Mucosa of rectum (tissue), 2 donors: ENCODE measurements around the gene CABCOCO1.
"Not testable (repeated sequence)": the region's sequence is repeated elsewhere in the genome, so short reads cannot be mapped to it uniquely, and the experiment has no call there.

Experiments
- H3K27ac ChIP-seq, 2 donors: one replicate each; pipeline ENCODE4 v1.7.0; 2013; ENCODE audit warnings: inconsistent platforms in 2 of 2, low read depth in 2 of 2, low read length in 2 of 2
- H3K27me3 ChIP-seq, 2 donors: one replicate each; pipeline ENCODE4 v1.7.0; 2013; ENCODE audit warnings: low read length in 2 of 2; ENCODE audit not compliant: control insufficient read depth in 2 of 2, insufficient read depth in 2 of 2
- H3K36me3 ChIP-seq, 2 donors: one replicate each; pipeline ENCODE4 v1.7.0; 2013; ENCODE audit warnings: low read length in 2 of 2; ENCODE audit not compliant: control insufficient read depth in 2 of 2, insufficient read depth in 2 of 2
- H3K4me1 ChIP-seq, 2 donors: one replicate each; pipeline ENCODE4 v1.7.0; 2013; ENCODE audit warnings: low read length in 2 of 2, mild to moderate bottlenecking in 1 of 2; ENCODE audit not compliant: control insufficient read depth in 2 of 2, insufficient read depth in 2 of 2
- H3K4me3 ChIP-seq, 2 donors: one replicate each; pipeline ENCODE4 v1.7.0; 2013; ENCODE audit warnings: low read length in 2 of 2
- H3K9ac ChIP-seq, 2 donors: one replicate each; pipeline ENCODE4 v1.7.0; 2013; ENCODE audit warnings: low read length in 2 of 2, low read depth in 1 of 2, mild to moderate bottlenecking in 1 of 2
- H3K9me3 ChIP-seq, 2 donors: one replicate each; pipeline ENCODE4 v1.7.0; 2013; ENCODE audit warnings: low read length in 2 of 2; ENCODE audit not compliant: control insufficient read depth in 2 of 2
- donor health status: healthy.
- donor health status: Normal muscosa, but diverticular disease.

Gene CABCOCO1

DNA sequence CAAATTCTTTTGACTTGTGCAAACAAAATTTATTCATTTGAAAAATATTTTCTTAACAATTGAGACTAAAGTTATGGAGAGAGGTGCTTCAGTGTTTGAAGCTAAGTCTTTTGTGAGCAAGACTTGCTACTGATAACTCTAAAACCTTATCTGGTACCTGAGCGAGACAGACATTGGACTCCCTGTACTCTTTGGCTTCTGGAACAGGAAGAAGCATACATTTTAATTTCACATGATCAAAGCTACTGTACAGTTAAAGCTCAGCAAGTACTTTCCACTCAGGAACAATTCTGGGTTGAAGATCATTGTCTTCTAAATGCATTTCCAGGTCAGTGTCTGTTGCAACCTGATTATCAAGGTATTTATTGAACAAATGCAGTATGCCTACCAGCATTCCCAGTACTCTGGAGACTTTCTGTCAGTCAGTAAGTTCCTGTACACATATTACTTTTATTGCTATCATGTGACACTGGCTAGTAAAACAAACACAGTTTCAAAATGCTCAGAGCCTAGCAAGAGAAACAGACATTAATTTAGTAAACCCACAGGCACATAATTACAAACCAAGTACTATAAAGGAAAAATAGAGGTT lies 42.4 kb downstream of the CABCOCO1 start:
- Histone ChIP-seq H3K27me3 (no peaks in the 10 kb centered on the region), H3K9ac (no peak overlapping the region), H3K36me3 (no peaks in the 10 kb centered on the region), H3K4me1 (peaks cover 0 to 3% of the 10 kb centered on the region in 2 donors), H3K27ac (no peak overlapping the region), H3K4me3 (no peak overlapping the region), H3K9me3 (no peaks in the 10 kb centered on the region)

DNA sequence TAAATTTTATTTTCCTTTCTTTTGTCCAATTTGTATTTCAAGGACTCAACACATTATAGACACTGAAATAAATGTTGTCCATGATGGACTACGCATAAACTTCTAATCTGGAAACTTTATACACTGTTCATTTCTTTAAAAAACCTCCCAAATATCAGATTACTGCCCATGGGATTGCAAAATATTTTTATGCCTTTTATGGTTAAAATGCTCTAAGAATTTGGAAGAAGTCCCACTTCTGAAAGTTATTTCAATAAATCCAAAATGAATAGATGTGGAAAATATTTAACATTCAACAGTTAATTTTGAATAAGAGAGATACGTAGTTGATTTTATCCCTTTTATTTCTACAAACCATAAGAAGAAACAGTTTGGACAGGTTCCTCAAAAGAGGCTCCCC lies 46.1 kb downstream of the CABCOCO1 start:
- Histone ChIP-seq H3K36me3 (no peaks in the 10 kb centered on the region), H3K9me3 (no peaks in the 10 kb centered on the region), H3K4me3 (no peak overlapping the region), H3K27me3 (no peaks in the 10 kb centered on the region), H3K9ac (no peak overlapping the region), H3K27ac (no peak overlapping the region), H3K4me1 (peaks cover 0 to 3% of the 10 kb centered on the region in 2 donors)

DNA sequence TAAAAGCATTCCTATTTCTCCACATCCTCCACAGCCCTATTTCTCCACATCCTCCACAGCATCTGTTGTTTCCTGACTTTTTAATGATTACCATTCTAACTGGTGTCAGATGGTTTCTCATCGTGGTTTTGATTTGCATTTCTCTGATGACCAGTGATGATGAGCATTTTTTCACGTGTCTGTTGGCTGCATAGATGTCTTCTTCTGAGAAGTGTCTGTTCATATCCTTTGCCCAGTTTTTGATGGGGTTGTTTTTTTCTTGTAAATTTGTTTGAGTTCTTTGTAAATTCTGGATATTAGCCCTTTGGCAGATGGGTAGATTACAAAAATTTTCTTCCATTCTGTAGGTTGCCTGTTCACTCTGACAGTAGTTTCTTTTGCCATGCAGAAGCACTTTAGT lies 49.4 kb downstream of the CABCOCO1 start:
- not testable (repeated sequence) for H3K9me3 ChIP-seq, H3K9ac ChIP-seq, H3K27me3 ChIP-seq, H3K36me3 ChIP-seq, H3K4me3 ChIP-seq, H3K27ac ChIP-seq, H3K4me1 ChIP-seq

DNA sequence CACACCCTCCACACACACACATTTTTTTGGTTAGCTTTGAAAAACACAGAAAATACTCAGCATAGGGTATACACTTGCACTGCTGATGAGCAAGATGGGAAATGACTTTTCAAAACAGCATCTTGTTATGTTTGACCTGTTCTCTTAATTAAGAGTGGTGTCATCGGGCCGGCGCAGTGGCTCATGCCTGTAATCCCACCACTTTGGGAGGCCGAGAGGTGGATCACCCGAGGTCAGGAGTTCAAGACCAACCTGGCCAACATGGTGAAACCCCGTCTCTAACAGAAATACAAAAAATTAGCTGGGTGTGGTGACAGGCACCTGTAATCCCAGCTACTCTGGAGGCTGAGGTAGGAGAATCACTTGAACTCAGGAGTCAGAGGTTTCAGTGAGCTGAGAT lies 56.7 kb downstream of the CABCOCO1 start:
- not testable (repeated sequence) for H3K27me3 ChIP-seq, H3K4me1 ChIP-seq, H3K9me3 ChIP-seq, H3K36me3 ChIP-seq, H3K27ac ChIP-seq, H3K9ac ChIP-seq, H3K4me3 ChIP-seq

DNA sequence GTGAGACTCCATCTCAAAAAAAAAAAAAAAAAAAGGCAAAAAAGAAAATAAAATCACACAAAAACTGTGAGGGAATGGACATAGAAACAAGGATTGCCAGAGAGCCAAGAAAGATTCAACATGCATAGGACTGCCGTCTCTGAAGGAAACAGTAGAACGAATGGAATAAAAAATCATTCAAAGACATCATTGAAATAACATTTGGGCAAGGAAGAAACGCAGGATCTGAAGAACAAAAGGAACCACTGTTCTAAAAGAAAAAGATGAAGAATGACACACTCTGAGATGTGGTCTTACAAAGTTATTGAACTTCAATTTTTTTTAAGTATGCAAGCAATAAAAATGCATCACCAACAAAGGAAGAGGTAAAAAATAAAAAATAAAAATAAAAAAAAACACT lies 57.2 kb downstream of the CABCOCO1 start:
- no peak overlapping the region for H3K4me3 ChIP-seq
- no peaks in the 10 kb centered on the region for H3K27me3 ChIP-seq
- no peaks in the 10 kb centered on the region for H3K36me3 ChIP-seq
- H3K9ac ChIP-seq = no peak overlapping the region
- no peaks in the 10 kb centered on the region for H3K9me3 ChIP-seq
- no peak overlapping the region for H3K27ac ChIP-seq
- H3K4me1 ChIP-seq = no peaks in the 10 kb centered on the region

DNA sequence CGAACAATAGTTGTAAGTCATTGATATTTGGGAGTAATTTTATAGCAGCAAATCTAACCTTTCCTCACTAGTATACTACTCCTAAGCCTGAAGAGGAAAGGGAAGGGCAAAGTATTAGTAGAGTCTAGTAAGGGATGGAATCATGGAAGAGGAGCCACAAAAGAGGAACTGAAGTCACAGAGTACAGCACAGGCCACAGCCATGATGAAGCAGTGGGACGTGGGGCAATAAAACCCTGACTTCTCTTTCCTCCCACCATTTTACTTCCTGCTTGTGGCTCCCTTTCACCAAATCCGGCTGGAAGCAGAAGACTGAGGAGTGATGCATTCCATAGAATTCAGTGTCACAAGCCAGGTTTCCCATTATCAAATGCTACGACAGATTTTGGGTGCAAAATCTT lies 58.7 kb downstream of the CABCOCO1 start:
- Histone ChIP-seq H3K4me3 (no peak overlapping the region), H3K9me3 (no peaks in the 10 kb centered on the region), H3K4me1 (no peaks in the 10 kb centered on the region), H3K36me3 (no peaks in the 10 kb centered on the region), H3K9ac (no peak overlapping the region), H3K27me3 (no peaks in the 10 kb centered on the region), H3K27ac (no peak overlapping the region)

DNA sequence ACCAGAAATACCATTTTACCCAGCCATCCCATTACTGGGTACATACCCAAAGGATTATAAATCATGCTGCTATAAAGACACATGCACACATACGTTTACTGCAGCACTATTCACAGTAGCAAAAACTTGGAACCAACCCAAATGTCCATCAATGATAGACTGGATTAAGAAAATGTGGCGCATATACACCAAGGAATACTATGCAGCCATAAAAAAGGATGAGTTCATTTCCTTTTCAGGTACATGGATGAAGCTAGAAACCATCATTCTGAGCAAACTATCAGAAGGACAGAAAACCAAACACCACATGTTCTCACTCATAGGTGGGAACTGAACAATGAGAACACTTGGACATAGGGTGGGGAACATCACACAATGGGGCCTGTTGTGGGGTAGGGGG lies 62.5 kb downstream of the CABCOCO1 start:
- not testable (repeated sequence) for H3K4me1 ChIP-seq, H3K9me3 ChIP-seq, H3K27ac ChIP-seq, H3K9ac ChIP-seq, H3K36me3 ChIP-seq, H3K4me3 ChIP-seq, H3K27me3 ChIP-seq

DNA sequence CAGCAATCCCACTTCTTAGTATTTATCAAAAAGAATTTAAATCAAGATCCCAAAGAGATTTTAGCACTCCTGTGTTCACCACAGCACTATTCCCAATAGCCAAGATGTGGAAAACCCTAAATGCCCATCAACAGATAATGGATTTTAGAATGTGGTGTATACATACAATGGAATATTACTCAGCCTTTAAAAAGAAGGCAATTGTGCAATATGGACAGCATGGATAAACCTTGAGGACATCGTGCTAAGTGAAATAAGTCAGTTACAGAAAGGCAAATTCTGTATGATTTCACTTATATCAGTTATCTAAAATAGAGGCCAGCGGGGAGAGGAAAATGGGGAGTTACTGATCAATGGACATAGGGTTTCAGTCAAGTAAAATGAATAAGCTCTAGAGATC lies 66.9 kb downstream of the CABCOCO1 start:
- Histone ChIP-seq H3K4me3 (no peak overlapping the region), H3K9ac (no peak overlapping the region), H3K9me3 (no peaks in the 10 kb centered on the region), H3K36me3 (no peaks in the 10 kb centered on the region), H3K27ac (no peak overlapping the region), H3K27me3 (no peaks in the 10 kb centered on the region), H3K4me1 (no peaks in the 10 kb centered on the region)

DNA sequence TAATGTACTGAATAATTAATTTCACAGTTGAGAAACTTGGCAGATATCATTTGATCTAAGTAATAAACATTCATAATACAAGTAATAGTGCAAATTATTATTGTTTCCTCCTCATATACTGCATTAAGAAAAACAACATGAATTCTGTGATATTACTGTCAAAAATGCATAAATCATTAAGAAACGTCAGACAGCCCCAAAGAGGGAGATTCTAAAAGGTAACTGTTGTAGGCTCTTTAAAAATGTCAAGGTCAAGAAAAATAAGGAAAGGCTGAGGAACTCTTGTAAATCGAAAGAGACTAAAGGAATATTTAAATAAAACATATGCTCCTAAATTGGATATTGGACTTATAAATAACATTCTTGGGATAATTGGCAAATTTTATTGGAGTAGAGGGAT lies 67.9 kb downstream of the CABCOCO1 start:
- Histone ChIP-seq H3K9ac (no peak overlapping the region), H3K27ac (no peak overlapping the region), H3K4me3 (no peak overlapping the region), H3K27me3 (no peaks in the 10 kb centered on the region), H3K9me3 (no peaks in the 10 kb centered on the region), H3K36me3 (no peaks in the 10 kb centered on the region), H3K4me1 (no peaks in the 10 kb centered on the region)

DNA sequence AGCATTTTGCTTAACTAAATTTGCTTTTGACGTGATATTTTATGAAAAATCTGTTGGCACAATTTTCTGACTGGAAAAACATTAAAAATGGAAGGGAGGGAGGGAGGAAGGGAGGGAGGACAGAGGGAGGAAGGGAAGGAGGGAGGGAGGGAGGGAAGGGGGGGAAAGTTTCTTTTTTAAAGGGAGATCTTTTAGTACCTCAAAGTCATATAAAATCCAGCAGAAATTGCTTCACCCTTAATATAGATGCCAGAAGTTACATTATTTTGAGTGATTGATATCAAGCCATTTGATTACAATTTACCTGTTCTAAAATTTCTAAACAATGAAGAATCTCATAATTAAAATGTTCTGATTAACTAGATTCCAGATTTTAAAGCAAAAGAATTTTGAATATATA lies 68.9 kb downstream of the CABCOCO1 start:
- Histone ChIP-seq H3K4me3 (no peak overlapping the region), H3K9me3 (no peaks in the 10 kb centered on the region), H3K27ac (no peak overlapping the region), H3K9ac (no peak overlapping the region), H3K27me3 (no peaks in the 10 kb centered on the region), H3K4me1 (no peaks in the 10 kb centered on the region), H3K36me3 (no peaks in the 10 kb centered on the region)
